ENCODE results near the gene RXRB. TPM values are rescaled to one million over a fixed set of nuclear protein-coding genes. Genes with fewer than 3 reads are reported as not detected.
A peak's percentile ranks its signal among the peaks of the same experiment; 100 is the strongest.

Gene RXRB
- total and polyA plus RNA-seq, 2 of the 8 experiments (the other 6 are each of a cell fraction or from before 2014, with no cell fraction given): 13.0 to 18.1 TPM

GRCh38 chr6:33205191-33206026, 4.9 kb upstream of the RXRB start:
- Histone ChIP-seq H3K14ac (ENCODE audit: insufficient read length) (no peak overlapping the region), H3K56ac (replicated peaks; ENCODE audit: insufficient read length, low read depth, low read length) (no peak overlapping the region), H3K27me3 (replicated peaks in 1 of 4; ENCODE audit: control insufficient read depth in 3 of 4, extremely low read depth in 1 of 4, insufficient read depth in 3 of 4, low read length in 3 of 4) (peaks cover 9 to 32% (median 25%) of the 10 kb centered on the region in 4 experiments; a peak in 6 of 7 replicates), H2BK15ac (ENCODE audit: low read length) (no peak overlapping the region), H3K18ac (ENCODE audit: extremely low read depth, low read length) (no peak overlapping the region), H3K79me1 (ENCODE audit: low read depth, low read length) (peaks cover 16% of the 10 kb centered on the region), H3K4me1 (replicated peaks in 1 of 4; ENCODE audit: control insufficient read depth in 3 of 4, insufficient read depth in 4 of 4, low read length in 3 of 4) (peaks cover 4 to 35% (median 11%) of the 10 kb centered on the region in 4 experiments), H3K36me3 (ENCODE audit: control insufficient read depth in 2 of 4, insufficient read depth in 4 of 4, low read length in 3 of 4) (peaks cover 9 to 24% (median 18%) of the 10 kb centered on the region in 4 experiments), H4K5ac (ENCODE audit: insufficient read length, low read depth, low read length) (no peak overlapping the region), H3K9me3 (ENCODE audit: insufficient read depth in 2 of 2, low read depth in 1 of 2, low read length in 1 of 2) (no peaks in the 10 kb centered on the region), H3K27ac (ENCODE audit: low read depth, low read length) (no peak overlapping the region), H3K4me2 (ENCODE audit: insufficient read depth in 1 of 2, low read depth in 2 of 2, low read length in 2 of 2) (peak overlapping the region; percentile 72 to 97), H2AK5ac (ENCODE audit: low read depth, low read length) (no peak overlapping the region; the same call in 1 of the 2 replicates), H3K4me3 (ENCODE audit: extremely low read depth in 1 of 4, insufficient read depth in 2 of 4, low read depth in 3 of 4, low read length in 4 of 4) (peak overlapping the region; percentile 71 to 93 (median 72)), H4K20me1 (replicated peaks in 1 of 2; ENCODE audit: control insufficient read depth in 1 of 2, insufficient read depth in 2 of 2, low read length in 2 of 2) (peaks cover 5 to 26% of the 10 kb centered on the region in 2 experiments), H2AFZ (ENCODE audit: low read length) (no peak overlapping the region), H2BK5ac (ENCODE audit: low read depth, low read length) (no peak overlapping the region), H3K79me2 (ENCODE audit: control insufficient read depth in 1 of 2, insufficient read depth in 2 of 2, low read length in 2 of 2) (peaks cover 3 to 16% of the 10 kb centered on the region in 2 experiments; a peak in 3 of 4 replicates), H3K23me2 (ENCODE audit: low read depth, low read length) (peaks cover 29% of the 10 kb centered on the region), H2BK120ac (replicated peaks; ENCODE audit: low read depth, low read length) (no peak overlapping the region), H3K9ac (replicated peaks in 1 of 4; ENCODE audit: extremely low read depth in 1 of 4, low read depth in 3 of 4, low read length in 3 of 4) (no peak overlapping the region; a peak in 1 of 7 replicates), H4K91ac (replicated peaks; ENCODE audit: insufficient read length, low read length) (no peak overlapping the region), H3K23ac (ENCODE audit: insufficient read length) (no peak overlapping the region), H2BK20ac (ENCODE audit: low read length) (no peak overlapping the region), H3K4ac (replicated peaks; ENCODE audit: insufficient read length, low read depth, low read length) (no peak overlapping the region), H4K8ac (ENCODE audit: extremely low read depth, insufficient read depth, low read length) (no peak overlapping the region), H2BK12ac (ENCODE audit: low read depth, low read length) (no peak overlapping the region; the same call in 1 of the 2 replicates)
- DNase-seq (ENCODE audit: low read depth in 1 of 2, low spot score in 2 of 2) (no peak), FAIRE-seq (no peak)
- WGBS, 2 experiments (ENCODE audit: extremely low coverage in 1 of 2, insufficient coverage in 1 of 2, insufficient read length in 1 of 2, insufficient replicate concordance in 2 of 2, low coverage in 1 of 2, low lambda C conversion rate in 2 of 2, missing lambda C conversion rate in 1 of 2): 21% methylated on average over 17 of the region's 17 CpGs; no CpG with 5 or more reads in 1 of the 2 experiments
- ChIA-PET POLR2A (ENCODE audit: partially characterized antibody) (interaction anchor here (0.9 to 2.0 kb wide), 9 partner anchors 11 to 236 kb away, joined by 3 to 16 read pairs (median 6); partner anchors contain the start of genes B3GALT4, CUTA, RPS18 and VPS52), CTCF (ENCODE audit: partially characterized antibody) (interaction anchor here (1.1 to 2.4 kb wide), 6 partner anchors 10 to 186 kb away, joined by 3 to 23 read pairs (median 6); no protein-coding TSS in a partner anchor)
- TF ChIP-seq POLR2AphosphoS5 (IDR thresholded peaks at IDR 0.05; ENCODE audit: low read depth, low read length) (no peak), CTBP2 (IDR thresholded peaks at IDR 0.05; ENCODE audit: borderline replicate concordance, insufficient read depth, insufficient read length, low read length) (no peak), E2F6 (IDR thresholded peaks at IDR 0.05) (no peak), SIN3A (conservative IDR thresholded peaks at IDR 0.05 in 1 of 2, IDR thresholded peaks at IDR 0.05 in 1 of 2; ENCODE audit: low read depth in 1 of 2, low read length in 2 of 2) (peak; percentile 86 to 89; a peak in 3 of 4 replicates), MAX (IDR thresholded peaks at IDR 0.05) (peak; percentile 52; the same call in 1 of the 2 replicates), CTCF (IDR thresholded peaks at IDR 0.05; ENCODE audit: control extremely low read depth in 1 of 3, insufficient read depth in 1 of 3, low read depth in 1 of 3, low read length in 3 of 3) (peak in 2 of 3 experiments; percentile 23 to 36; a peak in 2 of 4 replicates)

Data from H1 (cell line).